DMS153 (cell line): ENCODE results near the gene COL11A2.

ENCODE experiments used
- DNase-seq: peaks from one replicate; lab custom pipeline; 2025; lab: John Stamatoyannopoulos, UW

Gene COL11A2

GRCh38 chr6:33206027-33206863 lies 14.0 kb upstream of the COL11A2 start:
- DNase-seq = no peak

- no peak for DNase-seq
Observed at GRCh38 chr6:33205191-33206026, 13.1 kb upstream of the COL11A2 start.

GRCh38 chr6:33204415-33205190 lies 12.3 kb upstream of the COL11A2 start, which contains the start of gene HSD17B8:
Gene HSD17B8, plus strand, starts transcription at chr6:33204655. Its CDS starts 14 bp downstream, at chr6:33204669.
- DNase-seq = peak; percentile 77

GRCh38 chr6:33204165-33204414 lies 11.8 kb upstream of the COL11A2 start:
- no peak for DNase-seq

- DNase-seq = no peak
Observed at GRCh38 chr6:33203443-33204164, 11.3 kb upstream of the COL11A2 start.

- no peak for DNase-seq
Observed at GRCh38 chr6:33202799-33203198, 10.5 kb upstream of the COL11A2 start.

DNA sequence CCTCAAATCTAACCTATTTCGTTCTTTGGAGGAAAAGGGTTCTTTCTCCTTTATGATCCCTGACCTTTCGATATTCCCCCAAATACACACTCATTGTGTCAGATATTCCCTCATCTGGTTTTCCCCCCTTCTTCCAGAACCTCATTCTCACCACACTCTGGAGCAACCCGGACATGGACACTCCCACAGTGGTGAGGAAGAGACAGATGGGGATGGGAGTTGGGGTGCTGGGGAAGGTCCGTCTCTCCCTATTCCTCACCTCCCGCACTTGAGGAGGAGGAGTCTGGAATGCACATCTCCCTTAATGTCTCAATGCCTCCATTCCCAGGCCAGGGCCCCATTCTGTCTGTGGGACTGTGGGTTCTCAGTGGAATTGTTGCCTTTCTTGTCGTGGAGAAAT lies 9.7 kb upstream of the COL11A2 start:
- no peak for DNase-seq

DNA sequence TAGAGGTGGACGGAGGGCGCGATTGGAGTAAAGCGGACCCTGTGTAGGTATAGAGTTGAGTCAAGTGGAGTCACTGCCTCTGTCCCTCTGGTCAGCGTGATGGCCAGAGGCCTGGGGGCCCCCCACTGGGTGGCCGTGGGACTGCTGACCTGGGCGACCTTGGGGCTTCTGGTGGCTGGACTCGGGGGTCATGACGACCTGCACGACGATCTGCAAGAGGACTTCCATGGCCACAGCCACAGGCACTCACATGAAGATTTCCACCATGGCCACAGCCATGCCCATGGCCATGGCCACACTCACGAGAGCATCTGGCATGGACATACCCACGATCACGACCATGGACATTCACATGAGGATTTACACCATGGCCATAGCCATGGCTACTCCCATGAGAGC lies 8.9 kb upstream of the COL11A2 start:
- no peak for DNase-seq

- DNase-seq = peak; percentile 97
Observed at GRCh38 chr6:33200219-33201146, 8.2 kb upstream of the COL11A2 start, which contains the start of the genes RXRB and SLC39A7. Gene RXRB, minus strand, starts transcription at chr6:33200665. Its CDS starts 189 bp downstream, at chr6:33200476. Gene SLC39A7, plus strand, starts transcription at chr6:33200867. Its CDS starts 379 bp downstream, at chr6:33201246.

DNA sequence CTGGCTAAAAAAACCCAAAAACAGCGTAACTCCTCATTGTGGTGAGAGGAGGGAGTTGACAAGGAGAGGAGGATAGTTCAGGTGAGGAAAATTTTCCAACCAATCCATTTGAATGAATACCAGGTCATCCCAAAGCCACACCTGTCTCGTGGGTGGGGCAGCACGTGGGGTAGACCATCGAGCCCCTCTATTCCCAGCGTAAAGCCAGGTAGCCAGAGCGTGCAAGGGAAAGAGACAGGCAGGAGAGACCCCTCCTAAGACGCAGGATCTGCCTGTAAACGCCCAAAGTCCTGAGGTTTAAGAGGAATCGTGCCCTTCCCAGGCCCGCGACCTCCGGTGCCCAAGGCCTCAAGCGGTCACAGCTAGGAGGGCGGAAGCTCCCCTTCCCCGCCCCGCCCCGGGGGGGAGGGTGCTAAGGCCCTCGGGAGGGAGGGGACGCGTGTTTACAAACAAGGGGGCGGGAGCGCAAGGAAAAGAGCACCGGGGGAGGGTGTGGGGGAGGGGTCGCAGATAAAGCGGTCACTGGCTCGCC lies 7.5 kb upstream of the COL11A2 start:
- no peak for DNase-seq

- DNase-seq = no peak
Observed at GRCh38 chr6:33198853-33199436, 6.7 kb upstream of the COL11A2 start.

- DNase-seq = no peak
Observed at GRCh38 chr6:33198159-33198852, 6.0 kb upstream of the COL11A2 start.

GRCh38 chr6:33197431-33198048 lies 5.3 kb upstream of the COL11A2 start:
- DNase-seq = peak; percentile 15

DNA sequence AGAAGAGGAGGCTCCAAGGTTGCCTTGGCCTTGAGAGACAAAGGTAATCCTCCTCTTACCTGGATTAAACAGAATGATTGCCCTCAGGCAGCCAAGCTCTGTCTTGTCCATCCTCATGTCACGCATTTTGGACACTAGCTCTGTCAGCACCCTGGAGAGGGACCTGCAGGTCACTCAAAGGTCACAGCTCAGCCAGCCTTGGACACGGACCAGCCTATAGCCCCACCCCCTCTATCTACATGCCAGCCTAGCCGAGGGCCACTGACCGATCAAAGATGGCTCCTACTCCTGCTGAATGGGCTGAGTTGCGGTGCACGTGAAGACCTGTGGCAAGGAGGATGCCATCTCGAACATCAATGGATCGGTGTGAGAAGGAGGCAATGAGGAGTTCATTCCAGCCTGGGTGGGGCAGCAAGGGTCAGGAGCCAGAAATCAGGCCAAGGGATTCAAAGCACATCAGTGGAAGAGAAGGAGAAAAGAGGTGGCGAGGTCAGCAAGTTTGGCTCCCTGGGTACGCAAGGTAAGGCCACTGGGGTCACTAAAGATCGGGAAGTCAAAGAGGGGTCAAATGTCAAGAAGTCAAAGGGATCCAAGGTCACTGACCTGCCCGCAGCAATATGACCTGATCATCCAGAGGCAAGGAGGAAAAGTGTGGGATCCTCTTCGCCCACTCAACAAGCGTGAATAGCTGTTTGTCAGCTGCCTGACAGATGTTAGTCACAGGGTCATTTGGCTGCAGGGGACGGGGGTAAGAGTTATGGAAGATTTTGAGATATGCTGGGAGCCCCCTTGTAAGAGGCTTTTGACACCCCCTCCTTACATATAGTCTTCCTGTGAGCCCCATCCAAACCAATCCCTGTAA lies 3.3 kb upstream of the COL11A2 start:
- no peak for DNase-seq

DNA sequence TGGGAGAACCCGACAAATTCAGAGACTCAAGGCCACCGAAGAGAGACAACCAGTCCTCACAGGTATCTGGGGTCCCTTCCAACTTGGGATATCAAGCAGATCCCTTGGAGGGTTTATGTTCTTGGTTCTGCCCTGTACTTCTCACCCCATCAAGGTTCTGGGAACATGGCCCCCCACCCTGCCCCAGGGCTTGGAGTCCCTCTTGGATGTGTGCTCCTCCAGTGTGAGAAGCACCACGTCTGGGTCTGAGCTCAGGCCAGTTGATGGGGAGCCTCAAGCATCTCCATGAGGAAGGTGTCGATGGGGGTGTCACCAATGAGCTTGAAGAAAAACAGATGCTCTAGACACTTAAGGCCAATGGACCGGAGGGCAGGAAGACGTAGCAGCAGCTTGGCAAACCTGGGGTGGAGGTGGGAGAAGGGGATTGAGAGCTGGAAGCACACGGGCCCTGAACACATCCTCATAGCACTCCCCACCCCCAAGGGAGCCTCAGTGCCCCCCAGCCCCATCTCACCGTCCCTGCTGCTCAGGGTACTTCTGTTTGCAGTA lies 2.2 kb upstream of the COL11A2 start:
- DNase-seq = no peak

GRCh38 chr6:33193619-33194018 lies 1.4 kb upstream of the COL11A2 start:
- DNase-seq = no peak
